Activated B cell treated with CpG ODN at 0.5 μM for 24 hours (primary cell): ENCODE data around the gene AVPI1. TPM values are rescaled to one million over a fixed set of nuclear protein-coding genes. Genes with fewer than 3 reads are reported as not detected.
"Not testable (repeated sequence)": the region's sequence is repeated elsewhere in the genome, so short reads cannot be mapped to it uniquely, and the experiment has no call there.

Source experiments
- ATAC-seq: fragments of 200-7000 bp; cut with Tn5 transposase; one replicate; pipeline ENCODE4 v1.10.0; 2021; ENCODE audit warnings: low read depth, mild to moderate bottlenecking, moderate library complexity
- CTCF ChIA-PET: fragments of 350-600 bp; sonication (Branson Sonifier 250); formaldehyde crosslinking; loops from one replicate; lab custom pipeline; 2021; ENCODE audit warnings: antibody characterized with exemption; lab: Charles Lee
- POLR2A ChIA-PET: fragments of 350-600 bp; sonication (Branson Sonifier 250); formaldehyde crosslinking; loops from one replicate; lab custom pipeline; 2021; ENCODE audit warnings: antibody characterized with exemption; lab: Charles Lee
- DNase-seq: peaks from one replicate; pipeline ENCODE4 v3.0.0; 2022
- H3K27ac Mint-ChIP-seq: one replicate; pipeline ENCODE4 v1.8.0; 2020; ENCODE audit warnings: mixed read lengths
- H3K27me3 Mint-ChIP-seq: one replicate; pipeline ENCODE4 v1.8.0; 2021; ENCODE audit warnings: mixed read lengths
- H3K36me3 Mint-ChIP-seq: one replicate; pipeline ENCODE4 v1.8.0; 2021; ENCODE audit warnings: low read depth, mixed read lengths
- H3K4me1 Mint-ChIP-seq: one replicate; pipeline ENCODE4 v1.8.0; 2021; ENCODE audit warnings: mixed read lengths
- H3K4me3 Mint-ChIP-seq: one replicate; pipeline ENCODE4 v1.8.0; 2020; ENCODE audit warnings: mild to moderate bottlenecking, mixed read lengths
- H3K9me3 Mint-ChIP-seq: one replicate; pipeline ENCODE4 v1.8.0; 2020; ENCODE audit warnings: mixed read lengths
- CTCF ChIP-seq: fragments of 200-600 bp; IDR thresholded peaks from one replicate; pipeline ENCODE4 v1.8.0; 2022; ENCODE audit warnings: antibody characterized with exemption, mild to moderate bottlenecking
- intact Hi-C: fragments of 100-400 bp; cut with micrococcal nuclease; formaldehyde crosslinking; loops from one replicate; pipeline ENCODE4 v1.15.1; 2024
- total RNA-seq: library from RNA; stranded (reverse); gene quantifications from 2 replicates; pipeline ENCODE4 v1.2.3, GENCODE V29; 2022

AVPI1 gene
- total RNA-seq, 1 donor from 2014 or later = 0.51 TPM

- POLR2A ChIA-PET = interaction anchor here (0.6 to 2.4 kb wide), 7 partner anchors 8 to 493 kb away, joined by 3 to 18 read pairs (median 7); partner anchors contain the start of genes AVPI1, R3HCC1L and ZFYVE27
- Mint-ChIP-seq H3K9me3 (no peaks in the 10 kb centered on the region), H3K4me1 (peaks cover 23% of the 10 kb centered on the region), H3K4me3 (peak overlapping the region; percentile 97), H3K36me3 (peaks cover 31% of the 10 kb centered on the region), H3K27ac (peak overlapping the region; percentile 88), H3K27me3 (no peaks in the 10 kb centered on the region)
- intact Hi-C loops = loop anchor here (1.0 to 10.0 kb wide), 6 partner anchors 8 to 806 kb away; partner anchors contain the start of genes AVPI1, HPS1, MMS19 and PGAM1
- CTCF ChIA-PET = no interaction called here
- no peak for TF ChIP-seq CTCF
- peak; percentile 15 for ATAC-seq
- peak; percentile 33 for DNase-seq
These were observed 45.9 kb downstream of the AVPI1 start for GRCh38 chr10:97640868-97641811.

- ATAC-seq (peak; percentile 96), DNase-seq (peak; percentile 92)
- Mint-ChIP-seq H3K27ac (peak within 1 kb of the TSS; percentile 90), H3K27me3 (no peaks in the 10 kb centered on the region), H3K9me3 (no peaks in the 10 kb centered on the region), H3K36me3 (peaks cover 27% of the 10 kb centered on the region), H3K4me1 (peaks cover 23% of the 10 kb centered on the region), H3K4me3 (peak within 1 kb of the TSS; percentile 97)
- no peak for TF ChIP-seq CTCF
- ChIA-PET POLR2A (interaction anchor here (0.6 to 2.4 kb wide), 7 partner anchors 8 to 494 kb away, joined by 3 to 18 read pairs (median 7); partner anchors contain the start of genes AVPI1, R3HCC1L and ZFYVE27), CTCF (no interaction called here)
- intact Hi-C loops = loop anchor here (1.0 to 10.0 kb wide), 6 partner anchors 9 to 806 kb away; partner anchors contain the start of genes AVPI1, HPS1, MMS19 and PGAM1
These were observed 46.7 kb downstream of the AVPI1 start, which contains the start of gene PI4K2A for GRCh38 chr10:97640174-97640867. TSS of gene PI4K2A (plus strand) at chr10:97640671. CDS start at chr10:97640743, 72 bp downstream.

DNA sequence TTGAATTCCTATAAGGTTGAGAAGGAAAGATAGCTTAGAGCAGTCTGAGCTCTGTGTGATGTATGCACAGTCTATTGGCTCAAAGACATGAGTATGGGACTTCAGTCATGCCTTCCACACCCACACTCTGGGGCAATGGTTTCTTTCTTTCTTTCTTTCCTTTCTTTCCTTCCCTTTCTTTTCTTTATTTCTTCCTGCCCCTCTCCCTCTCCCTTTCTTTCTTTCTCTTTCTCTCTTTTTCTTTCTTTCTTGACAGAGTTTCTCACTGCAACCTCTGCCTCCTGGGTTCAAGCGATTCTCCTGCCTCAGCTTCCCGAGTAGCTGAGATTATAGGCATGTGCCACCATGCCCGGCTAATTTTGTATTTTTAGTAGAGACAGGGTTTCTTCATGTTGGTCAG, 48.0 kb downstream of the AVPI1 start:
- H3K27me3 Mint-ChIP-seq, CTCF ChIA-PET, H3K27ac Mint-ChIP-seq, intact Hi-C loops, ATAC-seq, H3K9me3 Mint-ChIP-seq, DNase-seq, H3K4me3 Mint-ChIP-seq: not testable (repeated sequence)
- peaks cover 23% of the 10 kb centered on the region for H3K4me1 Mint-ChIP-seq
- peaks cover 18% of the 10 kb centered on the region for H3K36me3 Mint-ChIP-seq
- POLR2A ChIA-PET = interaction anchor here (0.6 kb wide), 1 partner anchor 244 kb away, joined by 3 read pairs; no protein-coding TSS in a partner anchor

DNA sequence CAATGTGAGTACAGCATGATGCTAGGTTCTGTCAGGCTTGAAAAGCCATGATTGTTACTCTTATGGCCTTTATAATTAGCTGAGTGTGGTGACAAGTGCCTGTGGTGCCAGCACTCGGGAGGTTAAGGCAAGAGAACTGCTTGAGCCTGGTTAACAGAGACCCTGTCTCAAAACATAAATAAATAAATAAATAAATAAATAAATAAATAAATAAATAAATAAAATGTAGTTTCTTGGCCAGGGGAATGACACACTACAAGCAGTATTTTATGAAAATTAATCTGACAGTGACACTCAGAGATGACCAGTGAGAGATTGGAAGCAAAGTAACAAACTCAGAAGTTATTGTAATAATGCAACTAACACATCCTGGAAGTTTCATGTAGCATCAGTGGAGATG, 51.5 kb downstream of the AVPI1 start:
- intact Hi-C loops = no loop called here

More for the DNA sequence above, 51.5 kb downstream of the AVPI1 start:
- Mint-ChIP-seq H3K36me3 (peaks cover 10% of the 10 kb centered on the region), H3K9me3 (no peaks in the 10 kb centered on the region), H3K4me1 (peaks cover 21% of the 10 kb centered on the region), H3K4me3 (no peak overlapping the region), H3K27ac (no peak overlapping the region), H3K27me3 (no peaks in the 10 kb centered on the region)
- ChIA-PET POLR2A (no interaction called here), CTCF (no interaction called here)
- DNase-seq = no peak
- no peak for ATAC-seq
- TF ChIP-seq CTCF = no peak
